GM21723 (cell line): ENCODE data around the gene WNK1.
"Not testable (repeated sequence)": the region's sequence is repeated elsewhere in the genome, so short reads cannot be mapped to it uniquely, and the experiment has no call there.

Experiments
- ATAC-seq: cut with Tn5 transposase; IDR thresholded peaks from one replicate; pipeline ENCODE4 v1.9.1; 2021; ENCODE audit warnings: mild to moderate bottlenecking, moderate library complexity; ENCODE audit not compliant: unreplicated experiment

The WNK1 gene

GRCh38 chr12:810671-811415 is 58.5 kb downstream of the WNK1 start:
- ATAC-seq = no peak

DNA sequence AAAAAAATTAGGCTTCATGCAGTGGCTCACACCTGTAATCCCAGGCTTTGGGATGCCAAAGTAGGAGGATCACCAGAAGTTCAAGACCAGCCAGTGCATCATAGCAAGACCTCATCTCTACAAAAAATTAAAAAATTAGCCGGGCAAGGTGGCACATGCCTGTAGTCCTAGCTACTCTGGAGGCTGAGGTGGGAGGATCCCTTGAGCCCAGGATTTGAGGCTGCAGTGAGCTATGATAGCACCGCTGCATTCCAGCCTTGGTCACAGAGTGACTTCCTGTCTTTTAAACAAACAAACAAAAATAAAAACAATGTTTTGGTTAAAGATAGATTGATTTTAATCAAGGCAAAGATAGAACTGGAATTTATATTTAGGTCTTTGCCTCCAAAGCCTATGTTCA is 60.6 kb downstream of the WNK1 start:
- no peak for ATAC-seq

GRCh38 chr12:817456-817855 is 65.1 kb downstream of the WNK1 start:
- ATAC-seq = not testable (repeated sequence)

DNA sequence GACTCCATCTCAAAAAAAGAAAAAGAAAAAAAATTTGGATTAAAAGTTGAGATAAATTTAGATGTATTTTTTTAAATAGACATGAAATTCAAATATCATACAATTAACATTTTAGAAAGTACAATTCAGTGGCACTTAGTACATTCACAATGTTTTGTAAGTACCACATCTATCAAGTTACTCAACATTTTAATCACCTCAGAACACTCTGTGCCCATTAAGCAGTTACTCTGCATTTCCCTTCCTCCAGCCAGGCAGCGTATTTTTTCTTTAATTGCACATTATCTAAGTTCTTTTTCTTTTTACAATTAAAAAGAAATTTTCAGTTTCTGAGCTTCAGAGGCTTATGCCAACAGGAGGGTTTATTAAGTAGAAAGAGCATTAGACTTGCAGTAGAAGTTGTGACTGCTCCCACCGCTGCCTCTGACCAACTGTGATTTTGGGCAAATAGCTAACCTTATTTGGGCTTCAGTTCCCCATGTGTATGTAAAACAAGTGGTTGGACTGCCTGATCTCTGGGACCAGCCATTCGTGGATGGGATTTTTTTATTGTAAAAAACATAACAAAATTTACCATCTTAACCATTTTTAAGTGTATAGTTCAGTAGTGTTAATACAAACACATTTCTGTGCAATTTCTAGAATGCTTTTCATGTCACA is 65.7 kb downstream of the WNK1 start:
- ATAC-seq = no peak

DNA sequence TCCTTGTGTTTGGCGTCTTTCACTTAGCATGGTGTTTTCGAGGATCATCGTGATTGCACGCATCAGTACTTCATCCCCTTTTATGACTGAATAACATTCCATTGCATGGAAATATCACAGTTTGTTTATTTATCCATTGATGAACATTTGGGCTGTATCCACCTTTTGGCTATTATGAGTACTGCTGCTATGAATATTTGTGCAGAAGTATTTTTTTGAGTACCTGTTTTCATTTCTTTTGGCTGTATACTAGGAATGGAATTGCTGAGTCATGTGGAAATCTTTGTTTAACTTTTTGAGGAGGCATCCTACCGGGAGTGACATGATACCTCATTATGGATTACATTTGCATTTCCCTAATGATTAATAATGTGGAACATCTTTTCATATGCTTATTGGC is 66.4 kb downstream of the WNK1 start:
- ATAC-seq = no peak

- ATAC-seq = no peak
Observed at GRCh38 chr12:820336-820735, 68.0 kb downstream of the WNK1 start.

- ATAC-seq = peak; percentile 96
Observed at GRCh38 chr12:823028-823698, 70.8 kb downstream of the WNK1 start.

- no peak for ATAC-seq
Observed at GRCh38 chr12:826331-826730, 74.0 kb downstream of the WNK1 start.

- no peak for ATAC-seq
Observed at GRCh38 chr12:828726-829395, 76.5 kb downstream of the WNK1 start.

DNA sequence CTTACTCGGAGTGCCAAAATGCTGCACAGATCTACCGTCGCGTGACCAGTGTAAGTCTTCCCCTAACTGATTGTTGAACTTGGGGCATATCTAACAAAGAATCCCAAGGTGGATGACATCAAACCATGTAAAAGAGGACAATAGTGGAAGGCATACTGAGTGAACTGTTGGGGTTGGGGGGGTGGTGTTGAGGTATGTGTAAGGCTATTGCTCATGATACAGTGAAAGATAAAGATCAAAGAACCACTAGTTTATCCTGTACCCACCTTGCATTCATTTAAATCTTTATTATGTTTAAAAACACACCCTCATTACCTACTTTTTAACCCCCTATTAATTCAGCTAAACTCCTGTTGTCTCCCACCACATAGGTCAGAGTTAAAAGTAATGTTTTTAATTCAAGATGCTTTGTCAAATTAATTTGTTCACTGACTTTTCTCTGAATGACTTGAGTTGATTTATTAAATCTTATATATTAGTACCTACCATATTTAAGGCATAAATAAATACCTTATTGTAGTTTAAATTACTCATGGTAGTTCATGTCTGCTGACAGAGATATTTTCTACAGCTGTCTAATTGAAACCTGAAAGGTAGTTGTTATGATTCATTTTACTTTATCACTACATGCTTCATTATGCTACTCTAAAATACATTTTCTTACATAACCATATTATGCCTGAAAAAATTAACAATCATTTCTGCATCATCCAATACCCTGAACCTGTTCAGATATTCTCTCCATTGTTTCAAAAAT is 77.9 kb downstream of the WNK1 start:
- no peak for ATAC-seq

DNA sequence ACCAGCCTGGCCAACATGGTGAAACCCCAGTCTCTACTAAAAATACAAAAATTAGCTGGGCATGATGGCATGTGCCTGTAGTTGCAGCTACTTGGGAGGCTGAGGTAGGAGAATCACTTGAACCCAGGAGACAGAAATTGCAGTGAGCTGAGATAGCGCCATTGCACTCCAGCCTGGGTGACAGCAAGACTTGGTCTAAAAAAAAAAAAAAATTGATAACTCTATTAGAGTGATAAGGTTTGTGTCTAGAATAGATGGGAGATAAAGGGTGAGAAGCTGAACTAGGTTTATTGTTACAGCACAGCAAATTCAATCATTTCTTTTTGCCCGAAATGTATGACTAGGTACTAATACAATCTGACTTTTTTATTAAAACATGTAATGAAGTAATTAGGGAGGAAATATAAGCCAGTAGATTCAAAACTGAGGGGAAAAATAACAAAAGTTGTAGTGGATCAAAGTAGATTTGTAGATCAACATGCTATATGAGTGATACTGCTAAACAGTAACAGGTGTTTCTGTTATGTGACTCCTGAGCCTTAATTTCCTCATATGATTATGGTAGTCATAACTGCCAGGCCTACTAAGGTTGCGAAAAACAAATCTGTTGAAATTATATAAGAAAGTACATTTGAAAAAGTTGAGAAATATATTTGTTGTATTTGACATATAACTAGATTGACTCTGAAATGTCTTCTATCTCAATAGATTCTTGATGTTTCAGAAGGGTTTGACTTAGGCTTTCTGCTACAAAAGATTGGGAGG is 83.6 kb downstream of the WNK1 start:
- no peak for ATAC-seq

DNA sequence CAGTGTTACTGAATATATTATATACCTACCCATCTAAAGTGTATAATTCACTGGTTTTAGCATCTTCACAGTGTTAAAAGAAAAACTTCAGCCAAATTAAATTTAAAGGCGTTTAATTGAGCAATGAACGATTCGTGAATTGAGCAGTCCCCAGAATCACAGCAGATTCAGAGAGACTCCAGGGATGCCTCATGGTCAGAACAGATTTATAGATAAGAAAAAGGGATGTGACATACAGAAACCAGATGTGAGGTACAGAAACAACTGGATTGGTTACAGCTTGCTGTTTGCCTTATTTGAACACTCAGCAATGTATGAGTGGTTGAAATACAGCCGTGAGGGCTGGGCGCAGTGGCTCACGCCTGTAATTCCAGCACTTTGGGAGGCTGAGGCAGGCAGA is 84.6 kb downstream of the WNK1 start:
- no peak for ATAC-seq

GRCh38 chr12:837548-837947 is 85.2 kb downstream of the WNK1 start:
- no peak for ATAC-seq

GRCh38 chr12:843609-844008 is 91.2 kb downstream of the WNK1 start:
- no peak for ATAC-seq

GRCh38 chr12:846421-846820 is 94.0 kb downstream of the WNK1 start:
- ATAC-seq = no peak

DNA sequence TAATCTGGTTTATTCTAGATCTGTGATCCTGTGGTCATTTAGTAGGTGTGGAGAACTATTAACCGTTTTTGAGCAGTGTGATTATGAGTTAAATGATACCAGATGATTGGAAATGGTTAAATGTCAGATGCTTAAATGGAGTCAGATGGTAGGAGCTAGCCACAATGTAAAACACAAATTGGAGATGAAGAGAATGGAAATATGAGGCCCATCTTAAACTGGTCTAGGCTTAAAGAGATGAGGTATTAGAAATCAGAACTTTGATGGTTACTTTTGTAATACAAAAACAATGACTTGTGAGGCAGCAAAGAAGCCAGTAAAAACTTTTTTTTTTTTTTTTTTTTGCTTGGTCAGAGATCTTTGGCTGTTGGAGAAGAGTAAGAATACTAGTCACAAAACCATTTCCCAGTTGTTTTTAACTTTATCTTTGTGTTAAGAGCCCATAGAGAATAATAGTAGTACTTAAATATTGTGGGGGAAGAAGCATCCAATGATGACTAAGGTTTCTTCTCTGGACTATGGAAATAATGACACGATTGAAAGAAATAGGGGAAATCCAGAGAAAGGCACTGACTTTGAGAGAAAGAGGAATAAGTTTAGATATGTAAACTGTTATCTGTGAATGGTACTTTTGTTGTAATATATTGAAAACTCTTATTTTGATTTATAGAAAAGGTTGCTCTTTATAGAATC is 95.9 kb downstream of the WNK1 start:
- no peak for ATAC-seq

GRCh38 chr12:848882-849527 is 96.6 kb downstream of the WNK1 start:
- no peak for ATAC-seq

- ATAC-seq = not testable (repeated sequence)
Observed at GRCh38 chr12:849733-850437, 97.5 kb downstream of the WNK1 start.
